ENCODE results near the gene FXR2.

FXR2 gene

DNA sequence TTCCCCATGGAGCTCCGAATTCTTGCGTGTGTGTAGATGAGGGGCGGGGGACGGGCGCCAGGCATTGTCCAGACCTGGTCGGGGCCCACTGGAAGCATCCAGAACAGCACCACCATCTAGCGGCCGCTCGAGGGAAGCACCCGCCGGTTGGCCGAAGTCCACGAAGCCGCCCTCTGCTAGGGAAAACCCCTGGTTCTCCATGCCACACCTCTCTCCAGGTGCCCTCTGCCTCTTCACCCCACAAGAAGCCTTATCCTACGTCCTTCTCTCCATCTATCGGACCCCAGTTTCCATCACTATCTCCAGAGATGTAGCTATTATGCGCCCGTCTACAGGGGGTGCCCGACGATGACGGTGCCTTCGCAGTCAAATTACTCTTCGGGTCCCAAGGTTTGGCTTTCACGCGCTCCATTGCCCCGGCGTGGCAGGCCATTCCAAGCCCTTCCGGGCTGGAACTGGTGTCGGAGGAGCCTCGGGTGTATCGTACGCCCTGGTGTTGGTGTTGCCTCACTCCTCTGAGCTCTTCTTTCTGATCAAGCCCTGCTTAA, 53.6 kb downstream of the FXR2 start:
- peak overlapping the region; percentile 90 for H3K4me3 ChIP-seq (ENCODE audit: low read depth, low read length)
- TF ChIP-seq, protein P1, sequence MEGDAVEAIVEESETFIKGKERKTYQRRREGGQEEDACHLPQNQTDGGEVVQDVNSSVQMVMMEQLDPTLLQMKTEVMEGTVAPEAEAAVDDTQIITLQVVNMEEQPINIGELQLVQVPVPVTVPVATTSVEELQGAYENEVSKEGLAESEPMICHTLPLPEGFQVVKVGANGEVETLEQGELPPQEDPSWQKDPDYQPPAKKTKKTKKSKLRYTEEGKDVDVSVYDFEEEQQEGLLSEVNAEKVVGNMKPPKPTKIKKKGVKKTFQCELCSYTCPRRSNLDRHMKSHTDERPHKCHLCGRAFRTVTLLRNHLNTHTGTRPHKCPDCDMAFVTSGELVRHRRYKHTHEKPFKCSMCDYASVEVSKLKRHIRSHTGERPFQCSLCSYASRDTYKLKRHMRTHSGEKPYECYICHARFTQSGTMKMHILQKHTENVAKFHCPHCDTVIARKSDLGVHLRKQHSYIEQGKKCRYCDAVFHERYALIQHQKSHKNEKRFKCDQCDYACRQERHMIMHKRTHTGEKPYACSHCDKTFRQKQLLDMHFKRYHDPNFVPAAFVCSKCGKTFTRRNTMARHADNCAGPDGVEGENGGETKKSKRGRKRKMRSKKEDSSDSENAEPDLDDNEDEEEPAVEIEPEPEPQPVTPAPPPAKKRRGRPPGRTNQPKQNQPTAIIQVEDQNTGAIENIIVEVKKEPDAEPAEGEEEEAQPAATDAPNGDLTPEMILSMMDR (IDR thresholded peaks at IDR 0.05; ENCODE audit: control insufficient read depth, extremely low read depth, insufficient read depth): peak; percentile 81
- peak; percentile 66 for DNase-seq (ENCODE audit: low read depth)

DNA sequence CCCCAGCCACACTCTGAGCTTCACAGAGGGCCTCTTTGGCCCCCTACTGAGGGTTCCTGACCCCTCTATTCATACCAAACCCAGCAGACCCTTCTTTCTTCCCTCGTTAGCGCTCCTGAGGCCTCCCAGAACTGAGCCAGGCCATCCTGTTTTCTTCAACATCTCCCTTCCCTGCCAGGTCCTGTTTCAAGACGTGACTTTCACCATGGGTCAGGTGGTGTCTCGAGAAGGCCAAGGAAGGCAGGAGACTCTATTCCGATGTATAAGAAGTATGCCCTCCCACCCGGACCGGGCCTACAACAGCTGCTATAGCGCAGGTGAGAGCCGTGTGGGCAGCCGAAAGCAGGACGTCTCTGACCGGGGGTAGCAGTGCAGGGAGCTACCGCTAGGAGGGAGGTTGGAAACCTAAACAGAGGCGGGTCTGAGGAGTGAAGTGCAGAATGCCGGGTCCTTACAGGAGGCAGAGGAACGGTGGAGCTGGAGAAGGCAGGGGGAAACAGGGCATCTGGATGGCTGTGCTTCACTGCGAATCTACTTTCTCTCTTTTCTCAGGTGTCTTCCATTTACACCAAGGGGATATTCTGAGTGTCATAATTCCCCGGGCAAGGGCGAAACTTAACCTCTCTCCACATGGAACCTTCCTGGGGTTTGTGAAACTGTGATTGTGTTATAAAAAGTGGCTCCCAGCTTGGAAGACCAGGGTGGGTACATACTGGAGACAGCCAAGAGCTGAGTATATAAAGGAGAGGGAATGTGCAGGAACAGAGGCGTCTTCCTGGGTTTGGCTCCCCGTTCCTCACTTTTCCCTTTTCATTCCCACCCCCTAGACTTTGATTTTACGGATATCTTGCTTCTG, 54.3 kb downstream of the FXR2 start:
- TF ChIP-seq, protein P1 (IDR thresholded peaks at IDR 0.05; ENCODE audit: control insufficient read depth, extremely low read depth, insufficient read depth): peak; percentile 54
- H3K4me3 ChIP-seq (ENCODE audit: low read depth, low read length): peak overlapping the region; percentile 90
- no peak for DNase-seq (ENCODE audit: low read depth)

- peak overlapping the region; percentile 56 for H3K4me3 ChIP-seq (ENCODE audit: low read depth, low read length)
- TF ChIP-seq, protein P1 (IDR thresholded peaks at IDR 0.05; ENCODE audit: control insufficient read depth, extremely low read depth, insufficient read depth): no peak
- DNase-seq (ENCODE audit: low read depth): no peak
These were observed 55.2 kb downstream of the FXR2 start for GRCh38 chr17:7559320-7560171.

GRCh38 chr17:7558544-7559319, 56.0 kb downstream of the FXR2 start, which contains the start of gene TNFSF13:
TSS of gene TNFSF13 (plus strand) at chr17:7558750. CDS start at chr17:7559040, 290 bp downstream.
- TF ChIP-seq, protein P1 (IDR thresholded peaks at IDR 0.05; ENCODE audit: control insufficient read depth, extremely low read depth, insufficient read depth): no peak
- no peak for DNase-seq (ENCODE audit: low read depth)
- H3K4me3 ChIP-seq (ENCODE audit: low read depth, low read length): peak within 1 kb of the TSS; percentile 56

GRCh38 chr17:7557775-7558543, 56.7 kb downstream of the FXR2 start:
- DNase-seq (ENCODE audit: low read depth): peak; percentile 80
- peak overlapping the region; percentile 56 for H3K4me3 ChIP-seq (ENCODE audit: low read depth, low read length)
- TF ChIP-seq, protein P1 (IDR thresholded peaks at IDR 0.05; ENCODE audit: control insufficient read depth, extremely low read depth, insufficient read depth): no peak
